HEK293 (cell line): ENCODE results near the gene KAT7.

Experiments used
- CTCF ChIA-PET: fragments of 350-600 bp; formaldehyde crosslinking; extraction: SDS; loops from one replicate; lab custom pipeline; 2021; ENCODE audit warnings: antibody characterized with exemption; lab: Yijun Ruan, JAX
- POLR2A ChIA-PET: fragments of 300-600 bp; formaldehyde crosslinking; extraction: SDS; loops from one replicate; lab custom pipeline; 2020; ENCODE audit warnings: antibody characterized with exemption, inconsistent platforms; lab: Yijun Ruan, JAX
- H3K27ac ChIP-seq: fragments of 200-500 bp; sonication (Bioruptor generic); 2 replicates; pipeline ENCODE4 v1.5.1; 2014; ENCODE audit warnings: low read depth, low read length, control low read depth, inconsistent platforms; ENCODE audit errors: extremely low read depth
- H3K36me3 ChIP-seq, 2 experiments: fragments of 200-500 bp in 1 of 2; sonication (Bioruptor generic) in 1 of 2; 1 replicate in 1 of 2; 2 replicates in 1 of 2; pipeline ENCODE4 v1.5.1; 2014 to 2017; ENCODE audit warnings: inconsistent platforms in 2 of 2, low read length in 2 of 2; ENCODE audit not compliant: control insufficient read depth in 2 of 2, insufficient read depth in 1 of 2
- H3K4me1 ChIP-seq: fragments of 200-500 bp; sonication (Bioruptor generic); 2 replicates; pipeline ENCODE4 v1.5.1; 2014; ENCODE audit warnings: mild to moderate bottlenecking, low read length, inconsistent platforms; ENCODE audit not compliant: control insufficient read depth, insufficient read depth
- H3K4me3 ChIP-seq: 2 replicates; pipeline ENCODE4 v1.5.1; 2011; ENCODE audit warnings: low read depth, mild to moderate bottlenecking, control low read depth, low read length, moderate library complexity
- H3K9me3 ChIP-seq: fragments of 200-500 bp; sonication (Bioruptor generic); 2 replicates; pipeline ENCODE4 v1.5.1; 2014; ENCODE audit warnings: low read depth, low read length, inconsistent platforms; ENCODE audit not compliant: control insufficient read depth, insufficient read depth
- KLF10 ChIP-seq: fragments of 450-650 bp; IDR thresholded peaks from 2 replicates; pipeline ENCODE4 v1.5.1; 2018; ENCODE audit warnings: missing biosample characterization, mild to moderate bottlenecking, missing genetic modification characterization
- PRDM10 ChIP-seq: fragments of 450-650 bp; formaldehyde crosslinking; IDR thresholded peaks from 2 replicates; pipeline ENCODE4 v1.5.1; 2016; ENCODE audit warnings: missing biosample characterization, missing genetic modification characterization
- REST ChIP-seq: fragments of 450-650 bp; formaldehyde crosslinking; IDR thresholded peaks from 2 replicates; pipeline ENCODE4 v1.5.1; 2016; ENCODE audit warnings: missing biosample characterization, missing genetic modification characterization
- SALL2 ChIP-seq: fragments of 450-650 bp; formaldehyde crosslinking; IDR thresholded peaks from 2 replicates; pipeline ENCODE4 v1.5.0; 2017; ENCODE audit warnings: missing biosample characterization, mild to moderate bottlenecking, missing genetic modification characterization, borderline replicate concordance
- SP7 ChIP-seq: fragments of 450-650 bp; formaldehyde crosslinking; IDR thresholded peaks from 2 replicates; pipeline ENCODE4 v1.5.1; 2016; ENCODE audit warnings: missing biosample characterization, missing genetic modification characterization
- WT1 ChIP-seq: fragments of 450-650 bp; formaldehyde crosslinking; IDR thresholded peaks from 2 replicates; pipeline ENCODE4 v1.5.1; 2016; ENCODE audit warnings: missing biosample characterization, missing genetic modification characterization
- YY2 ChIP-seq: fragments of 450-650 bp; formaldehyde crosslinking; IDR thresholded peaks from 2 replicates; pipeline ENCODE4 v1.5.1; 2016; ENCODE audit warnings: missing biosample characterization, missing genetic modification characterization
- ZBTB11 ChIP-seq: fragments of 450-650 bp; formaldehyde crosslinking; conservative IDR thresholded peaks from 2 replicates; pipeline ENCODE4 v1.5.1; 2016; ENCODE audit warnings: low read depth, missing biosample characterization, missing genetic modification characterization
- ZBTB26 ChIP-seq: fragments of 450-650 bp; formaldehyde crosslinking; optimal IDR thresholded peaks from 2 replicates; pipeline ENCODE3; 2016; ENCODE audit warnings: missing biosample characterization, mild to moderate bottlenecking, missing genetic modification characterization
- ZNF121 ChIP-seq: fragments of 450-650 bp; formaldehyde crosslinking; IDR thresholded peaks from 2 replicates; pipeline ENCODE4 v1.5.1; 2016; ENCODE audit warnings: missing biosample characterization, missing genetic modification characterization
- ZNF292 ChIP-seq: fragments of 450-650 bp; formaldehyde crosslinking; IDR thresholded peaks from 2 replicates; pipeline ENCODE4 v1.5.1; 2016; ENCODE audit warnings: low read depth, missing biosample characterization, missing genetic modification characterization, borderline replicate concordance
- ZNF354C ChIP-seq: fragments of 450-650 bp; formaldehyde crosslinking; IDR thresholded peaks from 2 replicates; pipeline ENCODE4 v1.5.1; 2016; ENCODE audit warnings: missing biosample characterization, missing genetic modification characterization, low read depth, borderline replicate concordance
- ZNF366 ChIP-seq: fragments of 450-650 bp; formaldehyde crosslinking; conservative IDR thresholded peaks from 2 replicates; pipeline ENCODE4 v1.5.1; 2016; ENCODE audit warnings: missing biosample characterization, missing genetic modification characterization
- ZNF394 ChIP-seq: fragments of 450-650 bp; formaldehyde crosslinking; IDR thresholded peaks from 2 replicates; pipeline ENCODE4 v1.5.1; 2016; ENCODE audit warnings: missing biosample characterization, missing genetic modification characterization, mild to moderate bottlenecking, moderate library complexity, borderline replicate concordance
- ZNF449 ChIP-seq: fragments of 450-650 bp; formaldehyde crosslinking; IDR thresholded peaks from 2 replicates; pipeline ENCODE4 v1.5.1; 2017; ENCODE audit warnings: missing biosample characterization, mild to moderate bottlenecking, missing genetic modification characterization, moderate library complexity
- ZNF529 ChIP-seq: fragments of 450-650 bp; formaldehyde crosslinking; IDR thresholded peaks from 2 replicates; pipeline ENCODE4 v1.5.1; 2017; ENCODE audit warnings: missing genetic modification characterization, missing biosample characterization; ENCODE audit not compliant: insufficient replicate concordance
- ZNF544 ChIP-seq: fragments of 450-650 bp; formaldehyde crosslinking; IDR thresholded peaks from 2 replicates; pipeline ENCODE4 v1.5.0; 2017; ENCODE audit warnings: missing biosample characterization, missing genetic modification characterization
- ZNF585B ChIP-seq: fragments of 450-650 bp; formaldehyde crosslinking; IDR thresholded peaks from 2 replicates; pipeline ENCODE4 v1.5.1; 2016; ENCODE audit warnings: missing biosample characterization, missing genetic modification characterization
- ZNF621 ChIP-seq: fragments of 450-650 bp; formaldehyde crosslinking; IDR thresholded peaks from 2 replicates; pipeline ENCODE4 v1.5.1; 2017; ENCODE audit warnings: missing biosample characterization, missing genetic modification characterization
- ZSCAN30 ChIP-seq: fragments of 450-650 bp; IDR thresholded peaks from 2 replicates; pipeline ENCODE4 v1.5.1; 2018; ENCODE audit warnings: missing biosample characterization, mild to moderate bottlenecking, missing genetic modification characterization, moderate library complexity

KAT7 gene

GRCh38 chr17:49788478-49789242, at the start of gene KAT7 (continued):
- peak; percentile 49 for TF ChIP-seq ZBTB11

GRCh38 chr17:49739641-49740271, 48.7 kb upstream of the KAT7 start:
- no peaks in the 10 kb centered on the region; a peak in 1 of 3 replicates for H3K36me3 ChIP-seq
- ChIA-PET POLR2A (interaction anchor here (5.4 kb wide), 1 partner anchor 24 kb away, joined by 27 read pairs; the partner anchor contains the start of gene FAM117A), CTCF (interaction anchor here (1.2 kb wide), 1 partner anchor 172 kb away, joined by 5 read pairs; no protein-coding TSS in a partner anchor)
- H3K9me3 ChIP-seq: no peaks in the 10 kb centered on the region
- no peak overlapping the region for H3K4me3 ChIP-seq
- H3K27ac ChIP-seq: no peak overlapping the region
- no peaks in the 10 kb centered on the region for H3K4me1 ChIP-seq
- TF ChIP-seq SALL2 (tag by site-specific recombination) (no peak), ZNF585B (tag by site-specific recombination) (no peak), ZNF394 (tag by site-specific recombination) (no peak), ZNF621 (tag by site-specific recombination) (no peak), ZNF544 (tag by site-specific recombination) (no peak), ZNF449 (tag by site-specific recombination) (peak; percentile 99), ZNF121 (no peak), SP7 (tag by site-specific recombination) (no peak), ZNF354C (tag by site-specific recombination) (no peak), PRDM10 (tag by site-specific recombination) (0 out of 2 replicates have a peak, but pooled peaks have one; percentile 33), REST (tag by site-specific recombination) (no peak), YY2 (no peak), ZNF292 (tag by site-specific recombination) (no peak), ZBTB26 (tag by site-specific recombination) (no peak), ZSCAN30 (no peak), WT1 (tag by site-specific recombination) (no peak), ZNF529 (no peak), ZNF366 (tag by site-specific recombination) (no peak), KLF10 (tag by site-specific recombination) (no peak)
